ENCODE measurements around the gene NKD1. TPM values are rescaled to one million over a fixed set of nuclear protein-coding genes. Genes with fewer than 3 reads are reported as not detected.

NKD1 gene
- total and polyA plus RNA-seq, 2 of the 8 experiments (the other 6 are each of a cell fraction or from before 2014, with no cell fraction given) = 0.70 to 4.5 TPM

GRCh38 chr16:50553182-50553710, 5.0 kb downstream of the NKD1 start (continued):
- TF ChIP-seq ASH2L (IDR thresholded peaks at IDR 0.05; ENCODE audit: low read length) (no peak), RNF2 (IDR thresholded peaks at IDR 0.05; ENCODE audit: borderline replicate concordance, low read depth, low read length, missing control alignments, poor library complexity, severe bottlenecking) (no peak), E2F6 (IDR thresholded peaks at IDR 0.05) (no peak), SUZ12 (IDR thresholded peaks at IDR 0.05; ENCODE audit: low read length) (no peak), RXRA (IDR thresholded peaks at IDR 0.05; ENCODE audit: insufficient read depth, low read depth, low read length) (no peak)
- TF ChIP-seq, protein P1, sequence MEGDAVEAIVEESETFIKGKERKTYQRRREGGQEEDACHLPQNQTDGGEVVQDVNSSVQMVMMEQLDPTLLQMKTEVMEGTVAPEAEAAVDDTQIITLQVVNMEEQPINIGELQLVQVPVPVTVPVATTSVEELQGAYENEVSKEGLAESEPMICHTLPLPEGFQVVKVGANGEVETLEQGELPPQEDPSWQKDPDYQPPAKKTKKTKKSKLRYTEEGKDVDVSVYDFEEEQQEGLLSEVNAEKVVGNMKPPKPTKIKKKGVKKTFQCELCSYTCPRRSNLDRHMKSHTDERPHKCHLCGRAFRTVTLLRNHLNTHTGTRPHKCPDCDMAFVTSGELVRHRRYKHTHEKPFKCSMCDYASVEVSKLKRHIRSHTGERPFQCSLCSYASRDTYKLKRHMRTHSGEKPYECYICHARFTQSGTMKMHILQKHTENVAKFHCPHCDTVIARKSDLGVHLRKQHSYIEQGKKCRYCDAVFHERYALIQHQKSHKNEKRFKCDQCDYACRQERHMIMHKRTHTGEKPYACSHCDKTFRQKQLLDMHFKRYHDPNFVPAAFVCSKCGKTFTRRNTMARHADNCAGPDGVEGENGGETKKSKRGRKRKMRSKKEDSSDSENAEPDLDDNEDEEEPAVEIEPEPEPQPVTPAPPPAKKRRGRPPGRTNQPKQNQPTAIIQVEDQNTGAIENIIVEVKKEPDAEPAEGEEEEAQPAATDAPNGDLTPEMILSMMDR (IDR thresholded peaks at IDR 0.05; ENCODE audit: control extremely low read depth in 1 of 3, insufficient read depth in 1 of 3, low read depth in 1 of 3, low read length in 3 of 3) = no peak
- TF ChIP-seq, protein P2, sequence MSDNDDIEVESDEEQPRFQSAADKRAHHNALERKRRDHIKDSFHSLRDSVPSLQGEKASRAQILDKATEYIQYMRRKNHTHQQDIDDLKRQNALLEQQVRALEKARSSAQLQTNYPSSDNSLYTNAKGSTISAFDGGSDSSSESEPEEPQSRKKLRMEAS (IDR thresholded peaks at IDR 0.05) = no peak

Data from H1 (cell line).